Smooth muscle cell (in vitro differentiated cells): Measurements from ENCODE around the gene PDE4D. TPM values are rescaled to one million over a fixed set of nuclear protein-coding genes. Genes with fewer than 3 reads are reported as not detected.

Experiments
- DNase-seq: peaks from one replicate; lab custom pipeline; 2025; ENCODE audit not compliant: unreplicated experiment; lab: John Stamatoyannopoulos, UW
- H2AFZ ChIP-seq: fragments of 200-600 bp; sonication (generic); 2 replicates; pipeline ENCODE4 v1.6.0; 2016; ENCODE audit warnings: antibody characterized with exemption, low read depth, mild to moderate bottlenecking
- H3F3A ChIP-seq: fragments of 200-600 bp; sonication (generic); 2 replicates; pipeline ENCODE4 v1.6.0; 2017; ENCODE audit warnings: antibody characterized with exemption, low read depth
- H3K27ac ChIP-seq: fragments of 200-600 bp; sonication (generic); 2 replicates; pipeline ENCODE4 v1.5.1; 2016; ENCODE audit warnings: low read depth, mild to moderate bottlenecking
- H3K27me3 ChIP-seq: fragments of 200-600 bp; sonication (generic); 2 replicates; pipeline ENCODE4 v1.6.1; 2016; ENCODE audit warnings: low read depth, mild to moderate bottlenecking
- H3K36me3 ChIP-seq: fragments of 200-600 bp; sonication (generic); 2 replicates; pipeline ENCODE4 v1.5.1; 2016; ENCODE audit warnings: low read depth
- H3K4me1 ChIP-seq: fragments of 200-600 bp; sonication (generic); 2 replicates; pipeline ENCODE4 v1.5.1; 2016; ENCODE audit warnings: low read depth
- H3K4me2 ChIP-seq: fragments of 200-600 bp; sonication (generic); 2 replicates; pipeline ENCODE4 v1.6.0; 2016; ENCODE audit warnings: mild to moderate bottlenecking
- H3K4me3 ChIP-seq: fragments of 200-600 bp; sonication (generic); 2 replicates; pipeline ENCODE4 v1.5.1; 2016; ENCODE audit warnings: mild to moderate bottlenecking
- H3K79me2 ChIP-seq: fragments of 200-600 bp; sonication (generic); 2 replicates; pipeline ENCODE4 v1.6.0; 2016; ENCODE audit warnings: low read depth, mild to moderate bottlenecking
- H3K9ac ChIP-seq: fragments of 200-600 bp; sonication (generic); 2 replicates; pipeline ENCODE4 v1.6.0; 2016; ENCODE audit warnings: low read depth
- H3K9me3 ChIP-seq: fragments of 200-600 bp; sonication (generic); replicated peaks from 2 replicates; pipeline ENCODE4 v1.5.1; 2016; ENCODE audit warnings: low read depth
- H4K20me1 ChIP-seq: fragments of 200-600 bp; sonication (generic); 2 replicates; pipeline ENCODE4 v1.6.0; 2016; ENCODE audit warnings: low read depth
- CTCF ChIP-seq: fragments of 200-600 bp; sonication (generic); IDR thresholded peaks from 2 replicates; pipeline ENCODE4 v1.5.1; 2017; ENCODE audit warnings: borderline replicate concordance, mild to moderate bottlenecking, antibody characterized with exemption; ENCODE audit not compliant: insufficient read depth, poor library complexity, severe bottlenecking
- whole genome bisulfite sequencing: methylation state at CpG from one replicate; pipeline ENCODE4 v1.1.7; 2016; ENCODE audit warnings: low lambda C conversion rate; 5-methylcytosine and 5-hydroxymethylcytosine counted together
- polyA plus RNA-seq: library from polyadenylated mRNA; unstranded; fragments of >200 nt; fragmentation: Nextera tagmentation; extraction: Ambion mirVana; gene quantifications from 2 replicates; pipeline ENCODE4 v1.2.1, GENCODE V29; 2016
- total RNA-seq: library from RNA; depleted of rRNA; stranded (reverse); fragments of >200 nt; gene quantifications from 2 replicates; pipeline ENCODE4 v1.2.3, GENCODE V29; 2014

Gene PDE4D
- total and polyA plus RNA-seq, 2 experiments from 2014 or later = 16.4 to 61.0 TPM

- no peaks in the 10 kb centered on the region for H3F3A ChIP-seq
- H3K9me3 ChIP-seq = no peaks in the 10 kb centered on the region
- H4K20me1 ChIP-seq = no peaks in the 10 kb centered on the region
- H2AFZ ChIP-seq = no peak overlapping the region
- peaks cover 21% of the 10 kb centered on the region for H3K4me1 ChIP-seq
- H3K9ac ChIP-seq = peak overlapping the region; percentile 31
- H3K4me3 ChIP-seq = no peak overlapping the region
- no peak for TF ChIP-seq CTCF
- H3K27ac ChIP-seq = peak overlapping the region; percentile 71
- H3K36me3 ChIP-seq = no peaks in the 10 kb centered on the region
- 45% methylated on average over 7 of the region's 7 CpGs for WGBS
- H3K27me3 ChIP-seq = no peaks in the 10 kb centered on the region
- peak overlapping the region; percentile 76 for H3K4me2 ChIP-seq
- H3K79me2 ChIP-seq = no peaks in the 10 kb centered on the region
- no peak for DNase-seq
Observed at GRCh38 chr5:59189472-59190244, 703.9 kb downstream of the PDE4D start.

GRCh38 chr5:59188419-59189225 is 704.9 kb downstream of the PDE4D start:
- Histone ChIP-seq H3K4me1 (peaks cover 21% of the 10 kb centered on the region), H3K27me3 (no peaks in the 10 kb centered on the region), H3K9ac (peak overlapping the region; percentile 55), H3K79me2 (no peaks in the 10 kb centered on the region), H2AFZ (no peak overlapping the region), H3K27ac (peak overlapping the region; percentile 85), H3K4me2 (peak overlapping the region; percentile 76), H3K36me3 (no peaks in the 10 kb centered on the region), H3K9me3 (no peaks in the 10 kb centered on the region), H3F3A (no peaks in the 10 kb centered on the region), H4K20me1 (no peaks in the 10 kb centered on the region), H3K4me3 (peak overlapping the region; percentile 30)
- DNase-seq = peak; percentile 3
- WGBS = 13% methylated on average over 16 of the region's 16 CpGs
- TF ChIP-seq CTCF = peak; percentile 78

- peak overlapping the region; percentile 30 for H3K4me3 ChIP-seq
- H3K36me3 ChIP-seq = no peaks in the 10 kb centered on the region
- H3K9ac ChIP-seq = peak overlapping the region; percentile 55
- TF ChIP-seq CTCF = no peak
- no peak overlapping the region for H2AFZ ChIP-seq
- WGBS = 12% methylated on average over 4 of the region's 4 CpGs
- H3K4me1 ChIP-seq = peaks cover 21% of the 10 kb centered on the region
- H3K4me2 ChIP-seq = peak overlapping the region; percentile 76
- H3K79me2 ChIP-seq = no peaks in the 10 kb centered on the region
- H3K9me3 ChIP-seq = no peaks in the 10 kb centered on the region
- H3K27ac ChIP-seq = peak overlapping the region; percentile 85
- no peak for DNase-seq
- H4K20me1 ChIP-seq = no peaks in the 10 kb centered on the region
- H3K27me3 ChIP-seq = no peaks in the 10 kb centered on the region
- no peaks in the 10 kb centered on the region for H3F3A ChIP-seq
Observed at GRCh38 chr5:59187857-59188256, 705.7 kb downstream of the PDE4D start.
